K562 (cell line): Measurements from ENCODE around the gene SMG9. TPM values are rescaled to one million over a fixed set of nuclear protein-coding genes. Genes with fewer than 3 reads are reported as not detected.
A peak's percentile ranks its signal among the peaks of the same experiment; 100 is the strongest.

Source experiments
- ATF2 ChIP-seq: sonication (generic); formaldehyde crosslinking; IDR thresholded peaks from 2 replicates; pipeline ENCODE4 v1.8.1; 2022; ENCODE audit warnings: missing genetic modification reagents
- CEBPB ChIP-seq: fragments of 450-650 bp; IDR thresholded peaks from 2 replicates; pipeline ENCODE4 v1.6.1; 2016; ENCODE audit warnings: missing genetic modification characterization, missing compliant biosample characterization
- ETV6 ChIP-seq, 3 experiments: fragments of 150-350 bp in 1 of 3; sonication (generic) in 1 of 3; formaldehyde crosslinking in 1 of 3; IDR thresholded peaks; 2 replicates each; pipeline versions ENCODE4 v1.6.1 to v1.8.0; 2014 to 2022; ENCODE audit warnings: borderline replicate concordance in 2 of 3, low read depth in 2 of 3, antibody characterized with exemption in 1 of 3, low read length in 1 of 3, mild to moderate bottlenecking in 1 of 3, missing genetic modification reagents in 1 of 3
- KDM4B ChIP-seq, 2 experiments: fragments of 450-650 bp in 1 of 2; sonication (generic) in 1 of 2; IDR thresholded peaks; 2 replicates each; pipeline ENCODE4 v1.6.1; 2016 to 2017; ENCODE audit warnings: borderline replicate concordance in 2 of 2, antibody characterized with exemption in 1 of 2, low read depth in 1 of 2, mild to moderate bottlenecking in 1 of 2
- KLF16 ChIP-seq: IDR thresholded peaks from 2 replicates; pipeline ENCODE4 v1.6.1; 2016; ENCODE audit warnings: antibody characterized with exemption
- MTF1 ChIP-seq: fragments of 250-450 bp; sonication (Bioruptor Pico); IDR thresholded peaks from 2 replicates; pipeline ENCODE4 v1.9.0; 2021; ENCODE audit warnings: moderate library complexity, mild to moderate bottlenecking, inconsistent platforms, borderline replicate concordance
- NR4A1 ChIP-seq, 2 experiments: fragments of 250-450 bp in 1 of 2; fragments of 450-650 bp in 1 of 2; sonication (Bioruptor Pico) in 1 of 2; IDR thresholded peaks; 2 replicates each; pipeline versions ENCODE4 v1.4.0 to v1.6.1; 2016 to 2020; ENCODE audit warnings: mild to moderate bottlenecking in 2 of 2, missing compliant biosample characterization in 1 of 2, missing genetic modification characterization in 1 of 2, moderate library complexity in 1 of 2
- SLC30A9 ChIP-seq: fragments of 250-450 bp; sonication (Bioruptor Pico); IDR thresholded peaks from 2 replicates; pipeline ENCODE4 v1.8.0; 2022; ENCODE audit warnings: mild to moderate bottlenecking, moderate library complexity
- SMAD2 ChIP-seq: fragments of 150-350 bp; IDR thresholded peaks from 2 replicates; pipeline ENCODE4 v1.6.1; 2014; ENCODE audit warnings: low read depth, mild to moderate bottlenecking, low read length
- U2AF1 ChIP-seq: fragments of 200-400 bp; formaldehyde crosslinking; optimal IDR thresholded peaks from 2 replicates; pipeline ENCODE3; 2017; ENCODE audit warnings: mild to moderate bottlenecking, low read depth, low read length, moderate library complexity
- polyA plus RNA-seq, 8 experiments: library from polyadenylated mRNA; depleted of rRNA in 4 of 8; stranded (reverse) in 5 of 8; unstranded in 3 of 8; fragments of >200 nt; fragmentation: Nextera tagmentation in 2 of 8; fragmentation: Illumina TruSeq in 1 of 8; extraction: Ambion mirVana in 2 of 8; extraction: Trizol in 1 of 8; gene quantifications; 2 replicates each; pipeline versions ENCODE4 v1.2.1 to v1.2.3, GENCODE V29; 2011 to 2014; ENCODE audit warnings: inconsistent platforms in 1 of 8, missing spikeins in 1 of 8
- total RNA-seq, 7 experiments: library from RNA; depleted of rRNA in 6 of 7; stranded (reverse); fragments of >200 nt in 6 of 7; fragmentation: Illumina TruSeq in 2 of 7; extraction: Trizol in 2 of 7; gene quantifications; 2 replicates each; pipeline versions ENCODE4 v1.2.1 to v1.2.3, GENCODE V29; 2011 to 2021; ENCODE audit warnings: low replicate concordance in 1 of 7
- TF ChIP-seq, protein P1 (sequence below): IDR thresholded peaks from 2 replicates; pipeline ENCODE4 v1.6.1; 2012; ENCODE audit warnings: low read depth, low read length, improper control_type of control experiment, borderline replicate concordance
- TF ChIP-seq, protein P2 (sequence below): fragments of 450-650 bp; IDR thresholded peaks from 2 replicates; pipeline ENCODE4 v1.6.1; 2017; ENCODE audit warnings: antibody characterized with exemption, mild to moderate bottlenecking
- TF ChIP-seq, protein P3 (sequence below): fragments of 250-450 bp; sonication (Bioruptor Pico); IDR thresholded peaks from 2 replicates; pipeline ENCODE4 v1.8.0; 2022; ENCODE audit warnings: moderate library complexity, mild to moderate bottlenecking, inconsistent platforms
- TF ChIP-seq, protein P4 (sequence below), 3 experiments: IDR thresholded peaks in 2 of 3; conservative IDR thresholded peaks in 1 of 3; 2 replicates each; pipeline ENCODE4 v1.5.1; 2011 to 2012; ENCODE audit warnings: low read length in 3 of 3, mild to moderate bottlenecking in 3 of 3, control low read depth in 2 of 3, improper control_type of control experiment in 1 of 3, inconsistent platforms in 1 of 3, low read depth in 1 of 3, mixed read lengths in 1 of 3, moderate library complexity in 1 of 3; ENCODE audit not compliant: insufficient read depth in 2 of 3

The SMG9 gene
- total and polyA plus RNA-seq, 9 of the 15 experiments (the other 6 are each of a cell fraction or from before 2014, with no cell fraction given), result 1.7 to 79.7 (median 40.2) TPM

GRCh38 chr19:43754503-43755255 is at the start of gene SMG9 (continued):
- TF ChIP-seq, protein P1, sequence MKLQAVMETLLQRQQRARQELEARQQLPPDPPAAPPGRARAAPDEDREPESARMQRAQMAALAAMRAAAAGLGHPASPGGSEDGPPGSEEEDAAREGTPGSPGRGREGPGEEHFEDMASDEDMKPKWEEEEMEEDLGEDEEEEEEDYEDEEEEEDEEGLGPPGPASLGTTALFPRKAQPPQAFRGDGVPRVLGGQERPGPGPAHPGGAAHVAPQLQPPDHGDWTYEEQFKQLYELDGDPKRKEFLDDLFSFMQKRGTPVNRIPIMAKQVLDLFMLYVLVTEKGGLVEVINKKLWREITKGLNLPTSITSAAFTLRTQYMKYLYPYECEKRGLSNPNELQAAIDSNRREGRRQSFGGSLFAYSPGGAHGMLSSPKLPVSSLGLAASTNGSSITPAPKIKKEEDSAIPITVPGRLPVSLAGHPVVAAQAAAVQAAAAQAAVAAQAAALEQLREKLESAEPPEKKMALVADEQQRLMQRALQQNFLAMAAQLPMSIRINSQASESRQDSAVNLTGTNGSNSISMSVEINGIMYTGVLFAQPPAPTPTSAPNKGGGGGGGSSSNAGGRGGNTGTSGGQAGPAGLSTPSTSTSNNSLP, result no peak
- TF ChIP-seq, protein P2, sequence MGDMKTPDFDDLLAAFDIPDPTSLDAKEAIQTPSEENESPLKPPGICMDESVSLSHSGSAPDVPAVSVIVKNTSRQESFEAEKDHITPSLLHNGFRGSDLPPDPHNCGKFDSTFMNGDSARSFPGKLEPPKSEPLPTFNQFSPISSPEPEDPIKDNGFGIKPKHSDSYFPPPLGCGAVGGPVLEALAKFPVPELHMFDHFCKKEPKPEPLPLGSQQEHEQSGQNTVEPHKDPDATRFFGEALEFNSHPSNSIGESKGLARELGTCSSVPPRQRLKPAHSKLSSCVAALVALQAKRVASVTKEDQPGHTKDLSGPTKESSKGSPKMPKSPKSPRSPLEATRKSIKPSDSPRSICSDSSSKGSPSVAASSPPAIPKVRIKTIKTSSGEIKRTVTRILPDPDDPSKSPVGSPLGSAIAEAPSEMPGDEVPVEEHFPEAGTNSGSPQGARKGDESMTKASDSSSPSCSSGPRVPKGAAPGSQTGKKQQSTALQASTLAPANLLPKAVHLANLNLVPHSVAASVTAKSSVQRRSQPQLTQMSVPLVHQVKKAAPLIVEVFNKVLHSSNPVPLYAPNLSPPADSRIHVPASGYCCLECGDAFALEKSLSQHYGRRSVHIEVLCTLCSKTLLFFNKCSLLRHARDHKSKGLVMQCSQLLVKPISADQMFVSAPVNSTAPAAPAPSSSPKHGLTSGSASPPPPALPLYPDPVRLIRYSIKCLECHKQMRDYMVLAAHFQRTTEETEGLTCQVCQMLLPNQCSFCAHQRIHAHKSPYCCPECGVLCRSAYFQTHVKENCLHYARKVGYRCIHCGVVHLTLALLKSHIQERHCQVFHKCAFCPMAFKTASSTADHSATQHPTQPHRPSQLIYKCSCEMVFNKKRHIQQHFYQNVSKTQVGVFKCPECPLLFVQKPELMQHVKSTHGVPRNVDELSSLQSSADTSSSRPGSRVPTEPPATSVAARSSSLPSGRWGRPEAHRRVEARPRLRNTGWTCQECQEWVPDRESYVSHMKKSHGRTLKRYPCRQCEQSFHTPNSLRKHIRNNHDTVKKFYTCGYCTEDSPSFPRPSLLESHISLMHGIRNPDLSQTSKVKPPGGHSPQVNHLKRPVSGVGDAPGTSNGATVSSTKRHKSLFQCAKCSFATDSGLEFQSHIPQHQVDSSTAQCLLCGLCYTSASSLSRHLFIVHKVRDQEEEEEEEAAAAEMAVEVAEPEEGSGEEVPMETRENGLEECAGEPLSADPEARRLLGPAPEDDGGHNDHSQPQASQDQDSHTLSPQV, result no peak
- TF ChIP-seq ETV6 (IDR thresholded peaks at IDR 0.05; ENCODE audit: borderline replicate concordance in 1 of 2, low read depth in 2 of 2, low read length in 1 of 2) (no peak), ETV6 (CRISPR knock-in tag; IDR thresholded peaks at IDR 0.05; ENCODE audit: borderline replicate concordance) (0 out of 2 replicates have a peak, but pooled peaks have one; percentile 43), SLC30A9 (CRISPR knock-in tag) (no peak), KLF16 (no peak), SMAD2 (no peak), ATF2 (CRISPR knock-in tag) (no peak), KDM4B (IDR thresholded peaks at IDR 0.05; ENCODE audit: borderline replicate concordance in 2 of 2, low read depth in 1 of 2) (no peak; a peak in 1 of 4 replicates), MTF1 (no peak), NR4A1 (CRISPR knock-in tag; IDR thresholded peaks at IDR 0.05) (no peak), NR4A1 (tag; IDR thresholded peaks at IDR 0.05) (no peak), CEBPB (tag) (no peak), U2AF1 (no peak)
- TF ChIP-seq, protein P3, sequence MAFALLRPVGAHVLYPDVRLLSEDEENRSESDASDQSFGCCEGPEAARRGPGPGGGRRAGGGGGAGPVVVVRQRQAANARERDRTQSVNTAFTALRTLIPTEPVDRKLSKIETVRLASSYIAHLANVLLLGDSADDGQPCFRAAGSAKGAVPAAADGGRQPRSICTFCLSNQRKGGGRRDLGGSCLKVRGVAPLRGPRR (CRISPR knock-in tag), result no peak
- TF ChIP-seq, protein P4, sequence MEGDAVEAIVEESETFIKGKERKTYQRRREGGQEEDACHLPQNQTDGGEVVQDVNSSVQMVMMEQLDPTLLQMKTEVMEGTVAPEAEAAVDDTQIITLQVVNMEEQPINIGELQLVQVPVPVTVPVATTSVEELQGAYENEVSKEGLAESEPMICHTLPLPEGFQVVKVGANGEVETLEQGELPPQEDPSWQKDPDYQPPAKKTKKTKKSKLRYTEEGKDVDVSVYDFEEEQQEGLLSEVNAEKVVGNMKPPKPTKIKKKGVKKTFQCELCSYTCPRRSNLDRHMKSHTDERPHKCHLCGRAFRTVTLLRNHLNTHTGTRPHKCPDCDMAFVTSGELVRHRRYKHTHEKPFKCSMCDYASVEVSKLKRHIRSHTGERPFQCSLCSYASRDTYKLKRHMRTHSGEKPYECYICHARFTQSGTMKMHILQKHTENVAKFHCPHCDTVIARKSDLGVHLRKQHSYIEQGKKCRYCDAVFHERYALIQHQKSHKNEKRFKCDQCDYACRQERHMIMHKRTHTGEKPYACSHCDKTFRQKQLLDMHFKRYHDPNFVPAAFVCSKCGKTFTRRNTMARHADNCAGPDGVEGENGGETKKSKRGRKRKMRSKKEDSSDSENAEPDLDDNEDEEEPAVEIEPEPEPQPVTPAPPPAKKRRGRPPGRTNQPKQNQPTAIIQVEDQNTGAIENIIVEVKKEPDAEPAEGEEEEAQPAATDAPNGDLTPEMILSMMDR (IDR thresholded peaks at IDR 0.05 in 2 of 3, conservative IDR thresholded peaks at IDR 0.05 in 1 of 3; ENCODE audit: insufficient read depth in 2 of 3, low read depth in 1 of 3, low read length in 3 of 3), result no peak
